Measurements from ENCODE around the gene RNF13. TPM values are rescaled to one million over a fixed set of nuclear protein-coding genes. Genes with fewer than 3 reads are reported as not detected.

RNF13 gene, protein sequence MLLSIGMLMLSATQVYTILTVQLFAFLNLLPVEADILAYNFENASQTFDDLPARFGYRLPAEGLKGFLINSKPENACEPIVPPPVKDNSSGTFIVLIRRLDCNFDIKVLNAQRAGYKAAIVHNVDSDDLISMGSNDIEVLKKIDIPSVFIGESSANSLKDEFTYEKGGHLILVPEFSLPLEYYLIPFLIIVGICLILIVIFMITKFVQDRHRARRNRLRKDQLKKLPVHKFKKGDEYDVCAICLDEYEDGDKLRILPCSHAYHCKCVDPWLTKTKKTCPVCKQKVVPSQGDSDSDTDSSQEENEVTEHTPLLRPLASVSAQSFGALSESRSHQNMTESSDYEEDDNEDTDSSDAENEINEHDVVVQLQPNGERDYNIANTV
- total RNA-seq: 38.8 and 43.0 TPM in 2 replicates

GRCh38 chr3:149812606-149813366, at the start of gene RNF13:
Gene RNF13 (plus strand): TSS chr3:149813215. CDS start chr3:149846027, 32,812 bp downstream.

DNA sequence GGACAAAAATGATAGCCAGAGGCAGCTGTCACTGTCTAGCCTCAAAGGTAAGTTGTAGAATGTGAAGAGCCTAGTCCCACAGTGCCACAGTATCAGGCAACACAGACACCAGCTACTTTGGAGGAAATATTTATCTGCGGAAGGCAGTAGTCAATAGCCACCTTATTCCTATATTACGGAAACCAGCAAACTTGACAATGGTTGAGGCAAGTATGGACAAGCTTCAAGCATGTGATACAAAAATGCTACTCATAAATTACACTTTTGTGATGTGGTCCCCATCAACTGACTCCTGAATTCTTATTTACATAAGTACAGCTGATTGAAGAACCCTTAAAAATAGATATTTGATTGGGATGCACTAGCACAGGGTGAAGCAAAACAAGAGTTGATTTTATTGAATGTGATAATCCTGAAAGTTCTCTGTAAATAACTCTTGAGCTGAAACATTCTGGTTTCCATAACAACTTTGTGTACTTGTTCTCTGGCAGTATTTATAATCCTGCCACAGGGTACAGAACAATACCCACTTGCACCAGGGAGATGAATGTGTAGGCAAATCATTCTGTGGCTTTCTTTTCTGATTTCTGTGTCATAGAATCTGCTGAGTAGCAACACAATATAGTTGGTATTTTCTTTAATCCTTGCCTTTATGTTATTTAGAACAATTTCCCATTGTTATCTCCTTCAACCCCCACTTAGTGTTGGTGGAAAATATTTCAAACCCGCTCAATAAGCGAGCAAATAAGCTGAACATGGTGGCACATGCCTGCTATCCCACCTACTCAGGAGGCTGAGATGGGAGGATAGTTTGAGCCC, 20.4 kb upstream of the RNF13 start, which contains the start of gene ANKUB1:
Gene ANKUB1 (minus strand): TSS at position 103 of the 819 bp plus-strand sequence. CDS start 188 bp downstream, outside the sequence.

GRCh38 chr3:149970716-149971402, 157.8 kb downstream of the RNF13 start, which contains the start of gene PFN2:
Gene PFN2 (minus strand): TSS chr3:149970895. CDS start chr3:149970856, 39 bp downstream.

Other genes with a start within 250 kb of the RNF13 start
- gene WWTR1, start 155.2 kb upstream of the RNF13 start, total RNA-seq: 32.1 and 32.3 TPM in 2 replicates
- 19.8 and 23.9 TPM in 2 replicates for gene COMMD2, start 60.7 kb upstream of the RNF13 start, total RNA-seq
- not detected in 2 replicates for gene ANKUB1, start 20.7 kb upstream of the RNF13 start, total RNA-seq
- 200 and 229 TPM in 2 replicates for gene PFN2, start 157.7 kb downstream of the RNF13 start, total RNA-seq

Data from myometrial cell (primary cell).